CD4-positive, alpha-beta T cell treated with Interferon alpha-2 for 1 hour (primary cell): Measurements from ENCODE around the gene SLC9A3.

Experiments used
- DNase-seq, 2 donors: peaks; one replicate each; pipeline ENCODE4 v3.0.0-alpha.2; 2020 to 2022

The SLC9A3 gene

GRCh38 chr5:538271-538771 lies 14.1 kb upstream of the SLC9A3 start:
- DNase-seq, result no peak

- DNase-seq, result no peak
These were observed 13.4 kb upstream of the SLC9A3 start for GRCh38 chr5:537621-538071.

- DNase-seq, result no peak
These were observed 12.8 kb upstream of the SLC9A3 start for GRCh38 chr5:537098-537497.

- no peak for DNase-seq
These were observed 11.8 kb upstream of the SLC9A3 start for GRCh38 chr5:535846-536698.

GRCh38 chr5:534743-535671 lies 10.8 kb upstream of the SLC9A3 start:
- no peak for DNase-seq

GRCh38 chr5:533955-534742 lies 9.9 kb upstream of the SLC9A3 start:
- DNase-seq, result no peak

- no peak for DNase-seq
These were observed 9.2 kb upstream of the SLC9A3 start for GRCh38 chr5:533243-533954.

- DNase-seq, result no peak
These were observed 8.4 kb upstream of the SLC9A3 start for GRCh38 chr5:532521-533242.

- DNase-seq, result no peak
These were observed 7.6 kb upstream of the SLC9A3 start for GRCh38 chr5:531749-532315.

- DNase-seq, result no peak
These were observed 7.0 kb upstream of the SLC9A3 start for GRCh38 chr5:531101-531748.

GRCh38 chr5:530001-530955 lies 6.0 kb upstream of the SLC9A3 start:
- peak in 1 of 2 donors; percentile 9 for DNase-seq

- no peak for DNase-seq
These were observed 4.6 kb upstream of the SLC9A3 start for GRCh38 chr5:528629-529511.

GRCh38 chr5:527646-528628 lies 3.7 kb upstream of the SLC9A3 start:
- DNase-seq, result no peak

- no peak for DNase-seq
These were observed 2.3 kb upstream of the SLC9A3 start for GRCh38 chr5:526456-527088.

- no peak for DNase-seq
These were observed 1.7 kb upstream of the SLC9A3 start for GRCh38 chr5:525916-526315.
